B cell (primary cell): Measurements from ENCODE around the gene UCHL3. TPM values are rescaled to one million over a fixed set of nuclear protein-coding genes. Genes with fewer than 3 reads are reported as not detected.

ENCODE experiments used
- ATAC-seq: fragments of 200-7000 bp; cut with Tn5 transposase; one replicate; pipeline ENCODE4 v1.10.0; 2021; ENCODE audit warnings: low read depth, mild to moderate bottlenecking, moderate number of reproducible peaks, moderate library complexity
- CTCF ChIA-PET: fragments of 350-600 bp; sonication (Branson Sonifier 250); formaldehyde crosslinking; loops from one replicate; lab custom pipeline; 2021; ENCODE audit warnings: antibody characterized with exemption, inconsistent platforms; lab: Charles Lee
- POLR2A ChIA-PET: fragments of 350-600 bp; sonication (Branson Sonifier 250); formaldehyde crosslinking; loops from one replicate; lab custom pipeline; 2021; ENCODE audit warnings: antibody characterized with exemption; lab: Charles Lee
- DNase-seq: peaks from one replicate; pipeline ENCODE4 v3.0.0; 2013
- H2AFZ ChIP-seq: 2 replicates; pipeline ENCODE4 v1.6.1; 2012; ENCODE audit warnings: mild to moderate bottlenecking, low read depth, low read length; ENCODE audit not compliant: insufficient read depth, poor library complexity, severe bottlenecking
- H3K27ac ChIP-seq, 2 donors: 1 replicate in 1 of 2; 2 replicates in 1 of 2; pipeline ENCODE4 v1.5.1; 2012 to 2013; ENCODE audit warnings: low read length in 2 of 2, mild to moderate bottlenecking in 2 of 2, moderate library complexity in 1 of 2
- H3K27me3 ChIP-seq, 4 experiments: fragments of 200-600 bp in 1 of 4; sonication (generic) in 1 of 4; replicated peaks in 1 of 4; 1 replicate in 2 of 4; 2 replicates in 2 of 4; pipeline versions ENCODE4 v1.6.1 to v1.7.0; 2013 to 2016; ENCODE audit warnings: low read length in 3 of 4, mild to moderate bottlenecking in 2 of 4, mixed read lengths in 1 of 4, moderate library complexity in 1 of 4; ENCODE audit not compliant: insufficient read depth in 4 of 4, control insufficient read depth in 3 of 4; ENCODE audit errors: control extremely low read depth in 1 of 4
- H3K36me3 ChIP-seq, 2 experiments: replicated peaks in 1 of 2; 1 replicate in 1 of 2; 2 replicates in 1 of 2; pipeline versions ENCODE4 v1.6.1 to v1.7.1; 2013; ENCODE audit warnings: low read length in 1 of 2; ENCODE audit not compliant: insufficient read depth in 2 of 2, control insufficient read depth in 1 of 2; ENCODE audit errors: control extremely low read depth in 1 of 2, extremely low read depth in 1 of 2
- H3K4me1 ChIP-seq, 2 donors: fragments of 200-600 bp in 1 of 2; sonication (generic) in 1 of 2; 1 replicate in 1 of 2; 2 replicates in 1 of 2; pipeline versions ENCODE4 v1.5.1 to v1.6.1; 2013 to 2017; ENCODE audit warnings: low read length in 2 of 2; ENCODE audit not compliant: control insufficient read depth in 2 of 2, insufficient read depth in 2 of 2
- H3K4me2 ChIP-seq: replicated peaks from 2 replicates; pipeline ENCODE3; 2012; ENCODE audit warnings: mild to moderate bottlenecking, low read depth, low read length; ENCODE audit not compliant: poor library complexity, severe bottlenecking
- H3K4me3 ChIP-seq, 5 experiments: fragments of 200-600 bp in 1 of 5; sonication (generic) in 1 of 5; 1 replicate in 3 of 5; 2 replicates in 2 of 5; pipeline versions ENCODE4 v1.5.1 to v1.7.0; 2011 to 2016; ENCODE audit warnings: low read length in 4 of 5, mild to moderate bottlenecking in 4 of 5, low read depth in 2 of 5, control low read depth in 1 of 5, moderate library complexity in 1 of 5; ENCODE audit not compliant: insufficient read depth in 1 of 5; ENCODE audit errors: control extremely low read depth in 1 of 5, extremely low read depth in 1 of 5
- H3K79me2 ChIP-seq: fragments of 200-600 bp; sonication (generic); one replicate; pipeline ENCODE4 v1.6.0; 2016; ENCODE audit warnings: low read length; ENCODE audit not compliant: control insufficient read depth, insufficient read depth
- H3K9ac ChIP-seq: fragments of 200-600 bp; sonication (generic); 2 replicates; pipeline ENCODE4 v1.6.1; 2017; ENCODE audit warnings: mild to moderate bottlenecking, low read length, moderate library complexity
- H3K9me3 ChIP-seq, 3 donors: one replicate each; pipeline versions ENCODE4 v1.6.1 to v1.7.1; 2013; ENCODE audit warnings: low read length in 2 of 3; ENCODE audit not compliant: control insufficient read depth in 2 of 3, insufficient read depth in 1 of 3; ENCODE audit errors: control extremely low read depth in 1 of 3
- H4K20me1 ChIP-seq: 2 replicates; pipeline ENCODE4 v1.6.0; 2012; ENCODE audit warnings: mild to moderate bottlenecking, low read length; ENCODE audit not compliant: insufficient read depth, control insufficient read depth, poor library complexity, severe bottlenecking
- H3K27ac Mint-ChIP-seq: one replicate; pipeline ENCODE4 v1.8.0; 2021; ENCODE audit warnings: mixed read lengths
- H3K27me3 Mint-ChIP-seq: one replicate; pipeline ENCODE4 v1.8.0; 2021; ENCODE audit warnings: mixed read lengths
- H3K4me1 Mint-ChIP-seq: one replicate; pipeline ENCODE4 v1.8.0; 2021; ENCODE audit warnings: mixed read lengths
- H3K4me3 Mint-ChIP-seq: one replicate; pipeline ENCODE4 v1.8.0; 2021; ENCODE audit warnings: mixed read lengths
- H3K9me3 Mint-ChIP-seq: one replicate; pipeline ENCODE4 v1.8.0; 2022; ENCODE audit warnings: mixed read lengths; ENCODE audit not compliant: insufficient read depth
- CTCF ChIP-seq: fragments of 200-600 bp; IDR thresholded peaks from one replicate; pipeline ENCODE4 v1.8.0; 2022; ENCODE audit warnings: antibody characterized with exemption, mild to moderate bottlenecking
- EZH2 ChIP-seq: IDR thresholded peaks from 2 replicates; pipeline ENCODE4 v1.6.1; 2012; ENCODE audit warnings: borderline replicate concordance, low read depth, mild to moderate bottlenecking, moderate library complexity, low read length; ENCODE audit not compliant: insufficient read depth, poor library complexity, severe bottlenecking
- WGBS: methylation state at CpG from one replicate; pipeline ENCODE4 v1.1.5; 2013; ENCODE audit warnings: missing lambda C conversion rate; ENCODE audit not compliant: insufficient coverage; 5-methylcytosine and 5-hydroxymethylcytosine counted together
- intact Hi-C: fragments of 100-400 bp; cut with micrococcal nuclease; formaldehyde crosslinking; loops from one replicate; pipeline ENCODE4 v1.10.0; 2022
- polyA plus RNA-seq: library from polyadenylated mRNA; depleted of rRNA; stranded (reverse); fragments of >200 nt; gene quantifications from 2 replicates; pipeline ENCODE4 v1.2.3, GENCODE V29; 2012
- total RNA-seq, 2 donors: library from RNA; stranded (reverse); fragments of 120-200 nt in 1 of 2; gene quantifications; 1 replicate in 1 of 2; 2 replicates in 1 of 2; pipeline versions ENCODE4 v1.2.3 to v1.2.4, GENCODE V29; 2013 to 2022

The UCHL3 gene
- total and polyA plus RNA-seq, 2 donors (not counting 1 experiment from before 2014, with no cell fraction given), result 13.3 to 13.5 TPM

GRCh38 chr13:75643693-75644092, 94.1 kb downstream of the UCHL3 start:
- H3K4me3 Mint-ChIP-seq, result no peak overlapping the region
- H3K27ac Mint-ChIP-seq, result no peak overlapping the region
- no peaks in the 10 kb centered on the region for H3K9me3 ChIP-seq
- ChIA-PET POLR2A (no interaction called here), CTCF (no interaction called here)
- no peaks in the 10 kb centered on the region for H3K79me2 ChIP-seq
- H4K20me1 ChIP-seq, result no peaks in the 10 kb centered on the region
- no peak for DNase-seq
- no peak overlapping the region for H2AFZ ChIP-seq
- no peak overlapping the region for H3K9ac ChIP-seq
- no peak for ATAC-seq
- H3K4me1 ChIP-seq, result peaks cover 13 to 16% of the 10 kb centered on the region in 2 donors
- no peak overlapping the region for H3K4me3 ChIP-seq
- no peaks in the 10 kb centered on the region for H3K27me3 Mint-ChIP-seq
- intact Hi-C loops, result no loop called here
- H3K4me1 Mint-ChIP-seq, result peaks cover 22% of the 10 kb centered on the region
- H3K36me3 ChIP-seq, result no peaks in the 10 kb centered on the region
- no peaks in the 10 kb centered on the region for H3K9me3 Mint-ChIP-seq
- no peaks in the 10 kb centered on the region for H3K27me3 ChIP-seq
- TF ChIP-seq EZH2 (no peak), CTCF (no peak)
- H3K27ac ChIP-seq, result no peak overlapping the region
- no peak overlapping the region for H3K4me2 ChIP-seq

- no peak overlapping the region for H3K4me3 Mint-ChIP-seq
- POLR2A ChIA-PET, result no interaction called here
- H2AFZ ChIP-seq, result no peak overlapping the region
- H3K36me3 ChIP-seq, result no peaks in the 10 kb centered on the region
- H3K27ac Mint-ChIP-seq, result no peak overlapping the region
- ATAC-seq, result no peak
- no peaks in the 10 kb centered on the region for H3K79me2 ChIP-seq
- no peaks in the 10 kb centered on the region for H3K9me3 ChIP-seq
- no peaks in the 10 kb centered on the region for H3K9me3 Mint-ChIP-seq
- intact Hi-C loops, result no loop called here
- H3K4me2 ChIP-seq, result no peak overlapping the region
- H3K27me3 ChIP-seq, result no peaks in the 10 kb centered on the region
- H3K4me3 ChIP-seq, result no peak overlapping the region
- no peaks in the 10 kb centered on the region for H3K27me3 Mint-ChIP-seq
- no peak for DNase-seq
- peaks cover 25% of the 10 kb centered on the region for H3K4me1 Mint-ChIP-seq
- H4K20me1 ChIP-seq, result no peaks in the 10 kb centered on the region
- H3K9ac ChIP-seq, result no peak overlapping the region
- no peak overlapping the region for H3K27ac ChIP-seq
- WGBS, result no CpG with 5 or more reads among the region's 3 CpGs
- H3K4me1 ChIP-seq, result peaks cover 13 to 16% of the 10 kb centered on the region in 2 donors
- CTCF ChIA-PET, result no interaction called here
- TF ChIP-seq CTCF (no peak), EZH2 (no peak)
Measured at GRCh38 chr13:75645141-75645540, 95.5 kb downstream of the UCHL3 start.
